ENCODE results near the gene EDEM2. TPM values are rescaled to one million over a fixed set of nuclear protein-coding genes. Genes with fewer than 3 reads are reported as not detected.
"Not testable (repeated sequence)": the region's sequence is repeated elsewhere in the genome, so short reads cannot be mapped to it uniquely, and the experiment has no call there.

The EDEM2 gene
- 10.3 TPM for polyA plus RNA-seq (ENCODE audit: insufficient read length)

DNA sequence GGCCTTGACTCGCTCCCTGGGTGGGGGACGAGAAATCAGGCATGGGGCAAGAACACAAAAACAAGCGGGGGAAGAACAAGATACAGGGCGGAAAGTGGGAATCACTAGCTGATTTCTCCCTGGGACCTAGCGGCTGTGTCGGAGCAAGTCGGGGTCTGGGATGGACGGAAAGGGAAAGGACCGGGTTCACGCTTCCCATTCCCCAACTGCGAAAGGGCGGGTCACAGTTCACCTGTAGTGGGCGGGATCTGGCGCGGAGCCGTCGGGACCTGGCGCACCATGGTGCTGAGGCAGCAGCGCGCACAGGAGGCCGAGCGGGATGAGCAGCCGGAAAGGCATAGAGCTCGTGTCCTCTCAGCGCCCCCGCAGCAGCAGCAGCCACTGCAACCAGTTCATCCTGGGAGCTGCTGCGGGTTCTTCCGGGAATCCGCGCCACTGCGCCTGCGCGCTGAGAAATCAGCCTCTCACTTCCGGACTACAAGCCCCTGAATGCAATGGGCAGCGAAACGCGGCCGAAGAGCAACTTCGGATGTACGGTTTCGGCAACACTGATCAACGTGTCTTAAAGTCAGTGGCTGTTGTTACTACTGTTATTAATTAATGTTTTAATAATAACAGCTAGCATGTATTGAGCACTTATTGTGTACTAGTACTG is at the start of gene EDEM2:
Gene EDEM2 (minus strand): TSS at position 417 of the 655 bp plus-strand sequence. CDS start 78 bp downstream, at position 339.
- peak; percentile 97 for DNase-seq

DNA sequence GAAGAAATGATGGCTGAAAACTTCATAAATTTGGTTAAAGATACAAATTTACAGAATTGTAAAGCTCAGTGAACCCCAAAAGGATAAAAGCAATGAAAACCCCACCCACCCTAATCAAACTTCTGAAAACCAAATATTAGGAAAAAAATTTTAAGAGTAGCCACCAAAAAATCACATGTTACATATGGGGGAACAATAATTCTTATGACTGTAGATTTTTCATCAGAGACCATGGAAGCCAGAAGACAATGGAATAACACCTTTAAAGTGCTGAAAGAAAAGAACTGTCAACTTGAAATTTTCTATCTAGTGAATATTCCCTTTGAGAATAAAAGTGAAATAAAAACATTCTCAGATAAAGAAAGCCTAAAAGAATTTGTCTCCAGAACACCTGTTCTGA is 49.2 kb upstream of the EDEM2 start:
- no peak for DNase-seq

DNA sequence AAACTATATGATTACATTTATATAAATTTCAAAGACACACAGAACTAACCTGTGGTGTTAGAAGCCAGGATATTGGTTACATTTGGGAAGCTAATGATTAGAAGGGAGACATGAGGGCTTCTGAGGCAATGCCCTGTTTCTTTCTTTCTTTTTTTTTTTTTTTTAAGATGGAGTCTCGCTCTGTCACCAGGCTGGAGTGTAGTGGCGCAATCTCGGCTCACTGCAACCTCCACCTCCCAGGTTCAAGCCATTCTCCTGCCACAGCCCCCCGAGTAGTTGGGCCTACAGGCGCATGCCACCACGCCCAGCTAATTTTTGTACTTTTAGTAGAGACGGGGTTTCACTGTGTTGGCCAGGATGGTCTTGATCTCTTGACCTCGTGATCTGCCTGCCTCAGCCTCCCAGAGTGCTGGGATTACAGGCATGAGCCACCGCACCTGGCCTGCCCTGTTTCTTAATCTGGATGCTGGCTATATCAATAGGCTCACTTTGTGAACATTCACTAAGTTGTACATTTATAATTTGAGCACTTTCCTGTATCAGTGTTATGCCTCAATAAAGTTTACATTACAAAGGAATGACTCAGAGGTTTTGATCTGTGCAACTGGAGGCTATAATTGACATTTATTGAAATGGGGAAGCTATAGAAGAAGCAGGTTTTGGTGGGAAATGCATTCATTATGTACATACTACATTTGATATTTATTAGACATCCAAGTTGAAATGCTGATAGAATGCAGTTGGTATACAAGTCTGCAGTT is 46.1 kb upstream of the EDEM2 start:
- DNase-seq = not testable (repeated sequence)

DNA sequence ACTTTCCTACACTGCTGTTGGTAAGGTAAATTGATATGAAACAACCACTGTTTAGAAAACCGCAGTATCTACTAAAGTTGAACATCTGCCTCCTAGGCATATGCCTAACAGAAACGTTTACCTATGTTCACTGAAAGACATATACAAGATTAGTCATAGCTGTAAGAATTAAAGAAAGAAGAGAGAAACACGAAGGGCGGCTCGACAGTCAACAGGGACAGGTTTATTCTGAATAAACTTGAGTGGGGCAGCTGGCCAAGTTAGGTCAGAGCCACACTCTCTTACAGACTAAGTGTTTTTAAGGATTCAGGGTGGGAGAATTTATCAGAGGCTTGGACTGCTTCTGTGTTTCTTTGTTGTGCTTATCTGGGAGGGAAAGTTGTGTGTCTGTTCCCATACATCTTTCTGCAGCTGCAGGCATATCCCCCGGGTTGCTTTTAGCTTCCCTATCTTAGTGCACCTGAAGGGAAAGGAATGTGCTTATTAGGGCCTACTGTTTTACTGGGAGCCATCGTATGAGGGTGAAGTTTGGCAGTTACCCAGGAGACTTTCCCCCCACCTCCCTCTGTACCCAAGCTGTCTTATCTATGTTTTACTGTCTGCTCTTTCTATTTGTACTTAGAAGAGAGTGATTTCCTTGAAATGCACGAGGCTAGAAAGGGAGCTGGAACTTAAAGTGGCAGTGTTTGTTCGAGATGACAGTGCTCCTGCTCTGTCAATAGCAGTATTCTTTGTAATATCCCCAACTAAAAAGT is 45.2 kb upstream of the EDEM2 start:
- DNase-seq = no peak

DNA sequence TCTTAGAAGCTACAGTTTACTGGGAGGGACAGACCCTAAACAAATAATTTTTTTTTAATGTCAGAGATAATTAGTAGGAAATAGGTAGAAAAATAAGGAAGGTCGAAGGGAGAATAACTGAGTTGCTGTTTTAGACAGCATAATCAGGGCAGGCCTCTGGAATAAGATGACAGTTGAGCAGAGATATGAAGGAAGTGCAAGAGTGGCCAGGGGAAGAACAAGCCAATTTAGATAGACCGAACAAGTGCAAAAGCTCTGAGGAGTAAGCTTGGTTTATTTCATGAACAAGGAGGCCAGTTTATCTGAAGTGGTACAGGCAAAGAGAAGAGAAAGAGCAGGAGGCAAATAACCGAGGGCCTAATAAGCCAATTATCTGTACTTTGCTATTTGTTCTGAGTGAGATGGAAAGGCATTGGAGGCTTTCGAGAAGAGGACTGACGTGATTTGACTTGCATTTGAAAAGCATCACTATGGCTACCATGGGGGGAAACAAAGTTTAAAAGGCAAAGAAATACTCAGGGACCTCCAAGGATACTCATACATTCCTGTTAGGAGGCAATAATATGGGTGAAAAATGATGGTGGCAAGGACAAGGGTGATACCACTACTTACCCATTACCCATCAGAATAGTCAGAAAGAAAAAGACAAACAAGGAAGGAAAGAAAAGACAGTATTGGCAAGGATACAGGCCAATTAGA is 44.4 kb upstream of the EDEM2 start:
- DNase-seq = no peak

- no peak for DNase-seq
Observed at GRCh38 chr20:35190556-35190955, 43.4 kb upstream of the EDEM2 start.

DNA sequence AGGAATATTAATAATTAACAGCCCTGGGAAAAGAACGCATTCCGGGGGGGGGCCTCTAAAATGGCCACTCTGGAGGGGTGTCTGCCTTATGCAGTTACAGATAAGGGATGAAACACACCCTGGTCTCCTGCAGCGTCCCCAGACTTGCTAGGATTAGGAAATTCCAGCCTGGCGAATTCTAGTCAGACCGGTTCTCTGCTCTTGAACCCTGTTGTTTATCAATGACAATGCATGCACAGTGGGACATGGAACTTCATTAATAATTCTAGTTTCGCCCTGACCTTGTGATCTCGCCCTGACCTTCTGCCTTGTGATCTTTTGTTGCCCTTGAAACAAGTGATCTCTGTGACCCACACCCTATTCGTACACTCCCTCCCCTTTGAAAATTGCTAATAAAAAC is 42.1 kb upstream of the EDEM2 start:
- not testable (repeated sequence) for DNase-seq

DNA sequence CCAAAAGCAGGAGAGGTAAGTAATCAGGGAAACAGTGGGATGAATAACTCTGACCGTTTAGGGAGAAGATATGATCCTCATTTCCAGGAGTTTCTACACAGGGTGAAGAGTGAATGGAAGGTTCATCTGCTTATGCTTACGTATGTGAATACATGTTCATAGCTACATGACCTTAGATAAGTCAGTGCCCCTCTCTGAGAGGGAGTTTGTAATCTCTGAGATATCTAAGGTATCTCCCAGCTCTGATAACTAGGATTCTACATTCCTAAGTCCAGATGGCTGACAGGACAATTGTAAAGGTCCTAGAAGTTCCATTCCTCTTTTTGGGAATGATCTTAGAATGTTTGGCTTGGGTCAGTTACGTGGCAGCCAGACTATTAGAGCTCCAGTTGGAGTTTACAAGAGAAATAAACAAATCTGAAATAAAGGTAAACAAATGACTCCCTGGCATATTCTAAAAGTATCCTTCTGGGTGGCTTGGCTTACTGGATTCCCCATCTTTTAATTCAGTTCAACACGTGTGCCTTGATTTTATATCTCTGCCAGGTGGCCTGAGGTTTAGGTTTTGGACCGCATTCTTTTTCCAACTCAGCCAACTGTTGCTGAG is 40.6 kb upstream of the EDEM2 start:
- no peak for DNase-seq

DNA sequence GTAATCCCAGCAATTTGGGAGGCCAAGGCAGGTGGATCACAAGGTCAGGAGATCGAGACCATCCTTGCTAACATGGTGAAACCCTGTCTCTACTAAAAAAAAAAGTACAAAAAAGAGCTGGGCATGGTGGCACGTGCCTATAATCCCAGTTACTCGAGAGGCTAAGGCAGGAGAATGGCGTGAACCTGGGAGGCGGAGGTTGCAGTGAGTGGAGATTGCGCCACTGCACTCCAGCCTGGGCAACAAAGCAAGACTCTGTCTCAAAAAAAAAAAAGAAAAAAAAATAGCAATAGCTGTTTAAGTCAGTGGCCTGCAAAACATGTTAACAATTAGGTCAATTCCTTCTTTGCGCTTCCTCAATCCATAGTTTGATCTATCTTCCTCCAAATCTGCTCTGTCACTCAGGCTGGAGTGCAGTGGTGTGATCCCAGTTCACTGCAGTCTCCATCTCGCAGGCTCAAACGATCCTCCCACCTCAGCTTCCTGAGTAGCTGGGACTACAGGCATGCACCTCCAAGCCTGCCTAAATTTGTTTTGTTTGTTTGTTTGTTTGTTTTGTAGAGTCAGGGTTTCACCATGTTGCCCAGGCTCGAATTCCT is 39.7 kb upstream of the EDEM2 start:
- DNase-seq = not testable (repeated sequence)

- no peak for DNase-seq
Observed at GRCh38 chr20:35181731-35182130, 34.6 kb upstream of the EDEM2 start.

DNA sequence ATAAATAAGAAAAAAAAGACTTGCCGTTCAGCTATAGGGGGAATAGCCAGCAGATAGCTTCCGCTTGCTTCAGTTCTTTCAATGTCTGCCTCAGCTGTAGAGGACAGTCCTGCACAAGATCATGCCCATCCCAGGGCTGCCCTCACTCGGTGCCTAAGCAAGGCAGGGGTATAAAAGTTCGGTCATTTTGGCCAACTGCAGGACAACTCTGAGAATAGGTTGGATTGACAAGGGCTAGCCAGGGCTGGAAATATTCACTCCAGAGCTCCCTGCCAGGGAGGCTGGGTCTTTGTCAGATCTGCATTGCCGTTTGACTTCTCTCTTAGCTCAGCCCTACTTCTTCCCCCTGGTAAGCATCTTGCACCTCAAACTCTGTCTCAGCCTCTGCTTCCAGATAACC is 33.1 kb upstream of the EDEM2 start:
- no peak for DNase-seq

GRCh38 chr20:35179292-35180212 is 32.4 kb upstream of the EDEM2 start:
- no peak for DNase-seq

- DNase-seq = no peak
Observed at GRCh38 chr20:35176132-35176531, 29.0 kb upstream of the EDEM2 start.

DNA sequence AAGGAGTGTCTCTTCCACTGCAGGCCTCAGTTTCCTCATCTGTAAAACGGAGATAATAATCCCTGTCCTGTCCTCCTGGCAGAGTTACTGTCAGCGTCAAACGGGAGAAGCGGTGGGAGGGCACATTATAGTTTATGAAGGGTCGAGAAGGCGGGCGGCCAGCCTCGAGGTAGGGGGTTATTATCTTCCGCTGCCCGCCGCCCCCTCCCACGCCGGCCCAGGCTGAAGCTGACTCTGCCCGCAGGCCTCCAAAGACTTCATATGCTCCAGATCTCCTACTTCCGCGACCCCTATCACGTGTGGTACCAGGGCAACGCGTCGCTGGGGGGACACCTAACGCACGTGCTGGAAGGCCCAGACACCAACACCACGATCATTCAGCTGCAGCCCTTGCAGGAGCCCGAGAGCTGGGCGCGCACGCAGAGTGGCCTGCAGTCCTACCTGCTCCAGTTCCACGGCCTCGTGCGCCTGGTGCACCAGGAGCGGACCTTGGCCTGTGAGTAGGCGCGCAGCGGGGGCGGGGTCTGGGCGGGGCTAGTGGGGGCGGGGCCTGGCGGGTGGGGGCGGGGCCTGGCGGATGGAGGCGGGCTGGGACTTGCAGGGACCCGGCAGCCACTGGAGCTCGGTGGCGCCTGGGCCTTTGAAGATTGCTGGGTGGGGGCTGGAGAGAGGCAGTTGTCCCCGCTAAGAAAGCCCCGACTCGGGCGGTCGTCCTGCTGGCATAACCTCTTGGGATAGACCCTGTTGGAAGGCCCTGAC is 27.5 kb upstream of the EDEM2 start:
- DNase-seq = no peak

DNA sequence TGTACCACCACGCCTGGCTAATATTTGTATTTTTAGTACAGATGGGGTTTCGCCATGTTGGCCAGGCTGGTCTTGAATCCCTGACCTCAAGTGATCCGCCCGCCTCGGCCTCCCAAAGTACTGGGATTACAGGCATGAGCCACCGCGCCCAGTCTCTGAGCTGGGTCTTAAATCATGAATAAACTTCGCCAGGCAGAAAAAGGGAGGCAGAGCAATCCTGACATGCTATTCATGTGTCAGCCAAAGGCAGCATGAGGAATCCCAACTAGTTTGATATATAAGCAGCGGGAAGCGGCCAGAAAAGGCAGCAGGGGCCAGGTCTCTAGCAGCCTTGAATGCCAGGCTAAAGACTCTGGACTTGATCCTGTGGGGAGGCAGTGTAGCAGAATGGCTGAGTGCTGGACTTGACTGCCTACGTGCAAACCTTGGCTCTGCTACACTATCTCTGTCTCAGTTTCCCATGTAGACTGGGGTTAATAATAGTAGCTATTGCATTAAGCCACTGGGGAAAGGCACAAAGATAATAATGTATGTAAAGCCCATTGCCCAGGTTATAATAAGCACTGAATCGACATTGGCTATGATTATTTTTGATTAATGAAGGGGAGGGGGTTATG is 26.5 kb upstream of the EDEM2 start:
- DNase-seq = no peak

- no peak for DNase-seq
Observed at GRCh38 chr20:35172434-35172806, 25.3 kb upstream of the EDEM2 start.

- peak; percentile 90 for DNase-seq
Observed at GRCh38 chr20:35171753-35172433, 24.8 kb upstream of the EDEM2 start, which contains the start of gene PROCR. Gene PROCR (plus strand): TSS chr20:35172072. CDS start chr20:35172155, 83 bp downstream.

GRCh38 chr20:35171438-35171752 is 24.3 kb upstream of the EDEM2 start:
- no peak for DNase-seq
